ENCODE data around the gene RAD51B.

DNA sequence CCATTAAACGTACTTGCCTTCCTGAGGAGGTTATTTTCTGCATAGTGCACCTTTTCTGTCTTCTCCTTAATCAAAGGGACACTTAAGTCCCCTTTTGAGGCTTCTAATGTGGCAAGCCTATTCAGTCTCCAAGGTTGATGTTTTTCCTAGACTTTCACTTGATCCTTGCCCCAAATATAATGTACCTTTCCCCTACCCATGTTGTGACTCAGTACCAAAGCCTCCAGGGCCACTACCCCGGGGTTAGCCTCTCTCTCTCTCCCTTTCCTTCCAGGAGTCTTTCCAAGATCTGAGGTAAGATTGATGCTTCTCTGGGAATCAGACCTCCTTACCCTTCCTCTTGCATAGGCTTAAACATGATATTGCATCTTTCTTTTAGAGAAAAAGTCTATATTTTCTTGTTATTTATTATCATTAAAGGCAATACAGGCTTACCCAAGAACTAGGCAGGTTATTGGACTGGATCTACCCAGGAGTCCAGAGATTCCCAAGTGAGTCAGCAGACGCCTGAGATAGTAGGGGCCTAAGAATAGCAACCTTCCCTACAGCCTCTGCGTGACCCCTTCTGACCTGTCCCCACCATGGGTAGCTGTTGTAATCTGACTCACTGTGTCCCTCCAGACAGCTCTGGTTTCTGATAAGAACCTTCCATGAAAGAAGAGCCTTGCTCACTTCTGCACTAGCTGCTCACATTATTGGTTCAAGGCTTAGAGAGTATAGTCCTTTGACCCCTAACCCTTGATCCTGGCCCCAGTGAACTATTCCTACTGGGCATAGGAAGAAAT lies 800.4 kb downstream of the RAD51B start:
- TF ChIP-seq, protein P1, sequence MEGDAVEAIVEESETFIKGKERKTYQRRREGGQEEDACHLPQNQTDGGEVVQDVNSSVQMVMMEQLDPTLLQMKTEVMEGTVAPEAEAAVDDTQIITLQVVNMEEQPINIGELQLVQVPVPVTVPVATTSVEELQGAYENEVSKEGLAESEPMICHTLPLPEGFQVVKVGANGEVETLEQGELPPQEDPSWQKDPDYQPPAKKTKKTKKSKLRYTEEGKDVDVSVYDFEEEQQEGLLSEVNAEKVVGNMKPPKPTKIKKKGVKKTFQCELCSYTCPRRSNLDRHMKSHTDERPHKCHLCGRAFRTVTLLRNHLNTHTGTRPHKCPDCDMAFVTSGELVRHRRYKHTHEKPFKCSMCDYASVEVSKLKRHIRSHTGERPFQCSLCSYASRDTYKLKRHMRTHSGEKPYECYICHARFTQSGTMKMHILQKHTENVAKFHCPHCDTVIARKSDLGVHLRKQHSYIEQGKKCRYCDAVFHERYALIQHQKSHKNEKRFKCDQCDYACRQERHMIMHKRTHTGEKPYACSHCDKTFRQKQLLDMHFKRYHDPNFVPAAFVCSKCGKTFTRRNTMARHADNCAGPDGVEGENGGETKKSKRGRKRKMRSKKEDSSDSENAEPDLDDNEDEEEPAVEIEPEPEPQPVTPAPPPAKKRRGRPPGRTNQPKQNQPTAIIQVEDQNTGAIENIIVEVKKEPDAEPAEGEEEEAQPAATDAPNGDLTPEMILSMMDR (conservative IDR thresholded peaks at IDR 0.05) = no peak
- TF ChIP-seq ZFX (IDR thresholded peaks at IDR 0.05) = no peak

Data from C4-2B (cell line).